IMR-90 (cell line): ENCODE results near the gene TTC28. TPM values are rescaled to one million over a fixed set of nuclear protein-coding genes. Genes with fewer than 3 reads are reported as not detected.

Experiments
- ATAC-seq: fragments of 200-7000 bp; cut with Tn5 transposase; 2 replicates; pipeline ENCODE4 v1.9.1; 2020; ENCODE audit warnings: low read depth, mild to moderate bottlenecking, moderate library complexity
- BruUV-seq: library from RNA; stranded (reverse); fragments of 400-500 nt; replicated peaks from 2 replicates; lab custom pipeline; 2021; lab: Mats Ljungman, UMichigan
- CTCF ChIA-PET: fragments of 300-600 bp; formaldehyde crosslinking; extraction: SDS; loops from one replicate; lab custom pipeline; 2021; ENCODE audit warnings: antibody characterized with exemption; lab: Yijun Ruan, JAX
- POLR2A ChIA-PET: fragments of 300-600 bp; sonication (Branson Sonifier 250); formaldehyde crosslinking; loops from one replicate; lab custom pipeline; 2022; ENCODE audit warnings: antibody characterized with exemption; ENCODE audit not compliant: unreplicated experiment; lab: Charles Lee
- DNase-seq: peaks from one replicate; pipeline ENCODE4 v3.0.0; 2013
- H2AFZ ChIP-seq: replicated peaks from 2 replicates; pipeline ENCODE3; 2013; ENCODE audit warnings: low read length, mild to moderate bottlenecking; ENCODE audit not compliant: poor library complexity
- H2AK5ac ChIP-seq: 2 replicates; pipeline ENCODE4 v1.6.1; 2013; ENCODE audit warnings: low read depth, low read length, inconsistent platforms
- H2AK9ac ChIP-seq: replicated peaks from 2 replicates; pipeline ENCODE3; 2013; ENCODE audit warnings: mild to moderate bottlenecking, low read depth, low read length, moderate library complexity; ENCODE audit not compliant: poor library complexity
- H2BK120ac ChIP-seq: 2 replicates; pipeline ENCODE4 v1.6.1; 2013; ENCODE audit warnings: low read depth, low read length, inconsistent platforms
- H2BK15ac ChIP-seq: 3 replicates; pipeline ENCODE4 v1.6.1; 2013; ENCODE audit warnings: low read depth, low read length, inconsistent platforms
- H2BK20ac ChIP-seq: 2 replicates; pipeline ENCODE4 v1.6.1; 2013; ENCODE audit warnings: low read depth, mild to moderate bottlenecking, inconsistent platforms, low read length, moderate library complexity
- H2BK5ac ChIP-seq: 2 replicates; pipeline ENCODE4 v1.6.1; 2013; ENCODE audit warnings: mild to moderate bottlenecking, low read depth, low read length, inconsistent platforms; ENCODE audit not compliant: poor library complexity, severe bottlenecking
- H3K14ac ChIP-seq: replicated peaks from 2 replicates; pipeline ENCODE4 v1.6.1; 2013; ENCODE audit warnings: low read depth, low read length, inconsistent platforms
- H3K18ac ChIP-seq: 2 replicates; pipeline ENCODE4 v1.6.1; 2013; ENCODE audit warnings: low read depth, low read length, control low read depth
- H3K23ac ChIP-seq: 2 replicates; pipeline ENCODE4 v1.6.1; 2013; ENCODE audit warnings: low read depth, low read length, inconsistent platforms
- H3K27ac ChIP-seq: 2 replicates; pipeline ENCODE4 v1.5.1; 2013; ENCODE audit warnings: mild to moderate bottlenecking, control low read depth, low read length; ENCODE audit not compliant: insufficient read depth
- H3K27me3 ChIP-seq: 2 replicates; pipeline ENCODE4 v1.6.1; 2013; ENCODE audit warnings: low read length; ENCODE audit not compliant: control insufficient read depth, insufficient read depth
- H3K36me3 ChIP-seq: 2 replicates; pipeline ENCODE4 v1.6.1; 2013; ENCODE audit warnings: low read length, mixed read lengths; ENCODE audit not compliant: control insufficient read depth, insufficient read depth
- H3K4ac ChIP-seq: 2 replicates; pipeline ENCODE4 v1.6.1; 2013; ENCODE audit warnings: low read depth, low read length, inconsistent platforms
- H3K4me1 ChIP-seq: 2 replicates; pipeline ENCODE4 v1.6.1; 2013; ENCODE audit warnings: low read length, mixed read lengths; ENCODE audit not compliant: control insufficient read depth, insufficient read depth
- H3K4me2 ChIP-seq: 2 replicates; pipeline ENCODE4 v1.6.1; 2013; ENCODE audit warnings: low read depth, mild to moderate bottlenecking, control low read depth, low read length, moderate library complexity
- H3K4me3 ChIP-seq: 2 replicates; pipeline ENCODE4 v1.5.1; 2013; ENCODE audit warnings: low read depth, mild to moderate bottlenecking, control low read depth, low read length, moderate library complexity; ENCODE audit not compliant: insufficient read depth
- H3K56ac ChIP-seq: 2 replicates; pipeline ENCODE4 v1.6.1; 2013; ENCODE audit warnings: low read length, inconsistent platforms; ENCODE audit not compliant: insufficient read depth; ENCODE audit errors: extremely low read depth
- H3K79me1 ChIP-seq, 2 experiments: 2 replicates each; pipeline ENCODE4 v1.6.1; 2013; ENCODE audit warnings: low read length in 2 of 2, inconsistent platforms in 1 of 2, low read depth in 1 of 2
- H3K9ac ChIP-seq: 2 replicates; pipeline ENCODE4 v1.6.1; 2013; ENCODE audit warnings: low read depth, low read length, control low read depth
- H3K9me1 ChIP-seq: 2 replicates; pipeline ENCODE4 v1.6.1; 2013; ENCODE audit warnings: low read length, inconsistent platforms; ENCODE audit not compliant: insufficient read depth
- H3K9me3 ChIP-seq: 2 replicates; pipeline ENCODE4 v1.6.1; 2013; ENCODE audit warnings: low read length; ENCODE audit not compliant: control insufficient read depth, insufficient read depth
- H4K20me1 ChIP-seq: 2 replicates; pipeline ENCODE4 v1.6.1; 2013; ENCODE audit warnings: low read length, inconsistent platforms; ENCODE audit not compliant: insufficient read depth
- H4K5ac ChIP-seq: 2 replicates; pipeline ENCODE4 v1.6.1; 2013; ENCODE audit warnings: mild to moderate bottlenecking, low read depth, low read length, control low read depth
- H4K8ac ChIP-seq, 2 experiments: 2 replicates each; pipeline ENCODE4 v1.6.1; 2013; ENCODE audit warnings: low read depth in 2 of 2, low read length in 2 of 2, control low read depth in 1 of 2, inconsistent platforms in 1 of 2
- H4K91ac ChIP-seq: 2 replicates; pipeline ENCODE4 v1.6.1; 2013; ENCODE audit warnings: low read depth, low read length, inconsistent platforms; ENCODE audit not compliant: insufficient read depth
- BHLHE40 ChIP-seq: fragments of 150-350 bp; IDR thresholded peaks from 2 replicates; pipeline ENCODE4 v1.6.1; 2016; ENCODE audit warnings: mild to moderate bottlenecking, low read depth, low read length
- CEBPB ChIP-seq: IDR thresholded peaks from 2 replicates; pipeline ENCODE4 v1.6.1; 2012; ENCODE audit warnings: low read depth, low read length, improper control_type of control experiment
- CHD1 ChIP-seq: IDR thresholded peaks from 2 replicates; pipeline ENCODE4 v1.6.1; 2012; ENCODE audit warnings: low read depth, low read length, improper control_type of control experiment
- MXI1 ChIP-seq: IDR thresholded peaks from 2 replicates; pipeline ENCODE4 v1.6.1; 2012; ENCODE audit warnings: low read depth, mild to moderate bottlenecking, low read length, moderate library complexity, borderline replicate concordance
- NFE2L2 ChIP-seq: fragments of 150-350 bp; IDR thresholded peaks from 2 replicates; pipeline ENCODE4 v1.6.1; 2016; ENCODE audit warnings: low read depth, mild to moderate bottlenecking, low read length
- RAD21 ChIP-seq: IDR thresholded peaks from 2 replicates; pipeline ENCODE4 v1.6.1; 2012; ENCODE audit warnings: low read length, improper control_type of control experiment
- RCOR1 ChIP-seq: IDR thresholded peaks from 2 replicates; pipeline ENCODE4 v1.6.1; 2012; ENCODE audit warnings: mild to moderate bottlenecking, low read length, improper control_type of control experiment; ENCODE audit not compliant: insufficient replicate concordance
- RFX5 ChIP-seq: IDR thresholded peaks from 2 replicates; pipeline ENCODE4 v1.8.0; 2012; ENCODE audit warnings: low read depth, mild to moderate bottlenecking, low read length, moderate library complexity
- SMC3 ChIP-seq: fragments of 150-350 bp; IDR thresholded peaks from 2 replicates; pipeline ENCODE4 v1.6.1; 2016; ENCODE audit warnings: low read depth, mild to moderate bottlenecking, antibody characterized with exemption, low read length, moderate library complexity
- WGBS, 2 experiments: methylation state at CpG; one replicate each; pipeline versions ENCODE4 v1.1.5 to v1.1.7; 2013; ENCODE audit warnings: missing lambda C conversion rate in 2 of 2; ENCODE audit not compliant: insufficient read length in 1 of 2; ENCODE audit errors: extremely low coverage in 2 of 2; 5-methylcytosine and 5-hydroxymethylcytosine counted together
- dilution Hi-C: fragments of 300-500 bp; cut with HindIII; formaldehyde crosslinking; loops from one replicate; pipeline ENCODE4 v1.14.3; 2018; ENCODE audit warnings: low sequenced_read_pairs; ENCODE audit not compliant: unreplicated experiment
- in situ Hi-C: fragments of 300-500 bp; cut with MboI; formaldehyde crosslinking; loops from 3 replicates; pipeline ENCODE4 v1.14.3; 2019; ENCODE audit warnings: low sequenced_read_pairs, inconsistent platforms, mixed read lengths
- intact Hi-C: fragments of 100-400 bp; cut with micrococcal nuclease; formaldehyde crosslinking; loops from 2 replicates; pipeline ENCODE4 v1.10.0; 2022
- polyA plus RNA-seq, 3 experiments: library from polyadenylated mRNA; depleted of rRNA; stranded (reverse); fragments of >200 nt; gene quantifications; 2 replicates each; pipeline ENCODE4 v1.2.3, GENCODE V29; 2012; ENCODE audit warnings: low replicate concordance in 1 of 3
- total RNA-seq: library from RNA; depleted of rRNA; stranded (reverse); fragments of >200 nt; gene quantifications from 2 replicates; pipeline ENCODE4 v1.2.3, GENCODE V29; 2012
- TF ChIP-seq, protein P1 (sequence below): conservative IDR thresholded peaks from 2 replicates; pipeline ENCODE4 v1.5.1; 2012; ENCODE audit warnings: mild to moderate bottlenecking, low read depth, low read length, improper control_type of control experiment
- TF ChIP-seq, protein P2 (sequence below): fragments of 150-350 bp; IDR thresholded peaks from 2 replicates; pipeline ENCODE4 v1.6.1; 2016; ENCODE audit warnings: low read depth, mild to moderate bottlenecking, low read length, moderate library complexity, borderline replicate concordance
- TF ChIP-seq, protein P3 (sequence below): fragments of 150-350 bp; IDR thresholded peaks from 2 replicates; pipeline ENCODE4 v1.6.1; 2017; ENCODE audit warnings: mild to moderate bottlenecking, antibody characterized with exemption, low read length, low read depth

Gene TTC28
- total and polyA plus RNA-seq, 2 of the 4 experiments (the other 2 are of a cell fraction) = 5.6 to 13.3 TPM

DNA sequence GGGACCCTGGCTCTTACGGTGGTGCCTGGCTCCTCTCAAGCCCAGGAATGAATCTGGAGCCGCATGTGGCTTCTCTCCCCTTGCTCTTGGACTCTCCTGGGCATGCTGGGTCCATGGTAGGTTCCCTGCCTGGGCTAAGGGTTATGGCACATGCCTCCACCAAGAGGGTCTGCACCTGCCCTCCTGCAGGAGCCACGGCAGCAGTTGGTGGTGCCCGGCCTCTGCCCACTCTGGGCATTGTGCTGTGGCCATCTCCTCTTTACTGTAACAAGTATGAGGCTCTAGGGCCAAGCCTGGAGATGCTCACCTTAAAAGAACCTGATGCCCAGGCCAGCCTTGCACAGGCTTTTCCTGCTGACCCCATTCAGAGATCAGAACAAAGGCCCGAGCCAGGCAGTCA lies 656.6 kb downstream of the TTC28 start:
- Histone ChIP-seq H3K9me1 (no peaks in the 10 kb centered on the region; the same call in 1 of the 2 replicates), H3K27me3 (no peaks in the 10 kb centered on the region), H3K79me1 (no peaks in the 10 kb centered on the region), H3K23ac (no peak overlapping the region), H2BK20ac (no peak overlapping the region), H2BK15ac (no peak overlapping the region), H3K36me3 (peaks cover 12% of the 10 kb centered on the region; the same call in 1 of the 2 replicates), H4K20me1 (peaks cover 18% of the 10 kb centered on the region), H3K27ac (no peak overlapping the region), H3K9ac (no peak overlapping the region), H4K5ac (no peak overlapping the region), H2AK5ac (no peak overlapping the region), H3K18ac (no peak overlapping the region), H4K8ac (no peak overlapping the region), H3K4me3 (no peak overlapping the region), H3K9me3 (no peaks in the 10 kb centered on the region), H3K4me1 (peaks cover 13% of the 10 kb centered on the region), H3K4me2 (no peak overlapping the region), H2AFZ (no peak overlapping the region), H4K91ac (no peak overlapping the region), H3K56ac (no peak overlapping the region), H3K4ac (no peak overlapping the region), H2BK120ac (no peak overlapping the region), H3K14ac (no peak overlapping the region), H2BK5ac (no peak overlapping the region), H2AK9ac (no peak overlapping the region)
- 85% methylated on average over 2 of the region's 5 CpGs; no CpG with 5 or more reads in 1 of the 2 experiments for WGBS, 2 experiments
- in situ Hi-C loops (loop anchor here (10.0 to 25.0 kb wide), 3 partner anchors 572 to 1261 kb away; no protein-coding TSS in a partner anchor), intact Hi-C loops (no loop called here), dilution Hi-C loops (no loop called here)
- ChIA-PET CTCF (no interaction called here), POLR2A (no interaction called here)
- no peak for ATAC-seq
- BruUV-seq = no TSS peak
- no peak for DNase-seq
- TF ChIP-seq, protein P1, sequence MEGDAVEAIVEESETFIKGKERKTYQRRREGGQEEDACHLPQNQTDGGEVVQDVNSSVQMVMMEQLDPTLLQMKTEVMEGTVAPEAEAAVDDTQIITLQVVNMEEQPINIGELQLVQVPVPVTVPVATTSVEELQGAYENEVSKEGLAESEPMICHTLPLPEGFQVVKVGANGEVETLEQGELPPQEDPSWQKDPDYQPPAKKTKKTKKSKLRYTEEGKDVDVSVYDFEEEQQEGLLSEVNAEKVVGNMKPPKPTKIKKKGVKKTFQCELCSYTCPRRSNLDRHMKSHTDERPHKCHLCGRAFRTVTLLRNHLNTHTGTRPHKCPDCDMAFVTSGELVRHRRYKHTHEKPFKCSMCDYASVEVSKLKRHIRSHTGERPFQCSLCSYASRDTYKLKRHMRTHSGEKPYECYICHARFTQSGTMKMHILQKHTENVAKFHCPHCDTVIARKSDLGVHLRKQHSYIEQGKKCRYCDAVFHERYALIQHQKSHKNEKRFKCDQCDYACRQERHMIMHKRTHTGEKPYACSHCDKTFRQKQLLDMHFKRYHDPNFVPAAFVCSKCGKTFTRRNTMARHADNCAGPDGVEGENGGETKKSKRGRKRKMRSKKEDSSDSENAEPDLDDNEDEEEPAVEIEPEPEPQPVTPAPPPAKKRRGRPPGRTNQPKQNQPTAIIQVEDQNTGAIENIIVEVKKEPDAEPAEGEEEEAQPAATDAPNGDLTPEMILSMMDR = no peak
- TF ChIP-seq, protein P2, sequence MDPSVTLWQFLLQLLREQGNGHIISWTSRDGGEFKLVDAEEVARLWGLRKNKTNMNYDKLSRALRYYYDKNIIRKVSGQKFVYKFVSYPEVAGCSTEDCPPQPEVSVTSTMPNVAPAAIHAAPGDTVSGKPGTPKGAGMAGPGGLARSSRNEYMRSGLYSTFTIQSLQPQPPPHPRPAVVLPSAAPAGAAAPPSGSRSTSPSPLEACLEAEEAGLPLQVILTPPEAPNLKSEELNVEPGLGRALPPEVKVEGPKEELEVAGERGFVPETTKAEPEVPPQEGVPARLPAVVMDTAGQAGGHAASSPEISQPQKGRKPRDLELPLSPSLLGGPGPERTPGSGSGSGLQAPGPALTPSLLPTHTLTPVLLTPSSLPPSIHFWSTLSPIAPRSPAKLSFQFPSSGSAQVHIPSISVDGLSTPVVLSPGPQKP = no peak
- TF ChIP-seq RFX5 = no peak
- TF ChIP-seq CEBPB = no peak
- TF ChIP-seq MXI1 = no peak
- TF ChIP-seq RAD21 = no peak
- no peak for TF ChIP-seq CHD1
- TF ChIP-seq SMC3 = no peak
- TF ChIP-seq, protein P3, sequence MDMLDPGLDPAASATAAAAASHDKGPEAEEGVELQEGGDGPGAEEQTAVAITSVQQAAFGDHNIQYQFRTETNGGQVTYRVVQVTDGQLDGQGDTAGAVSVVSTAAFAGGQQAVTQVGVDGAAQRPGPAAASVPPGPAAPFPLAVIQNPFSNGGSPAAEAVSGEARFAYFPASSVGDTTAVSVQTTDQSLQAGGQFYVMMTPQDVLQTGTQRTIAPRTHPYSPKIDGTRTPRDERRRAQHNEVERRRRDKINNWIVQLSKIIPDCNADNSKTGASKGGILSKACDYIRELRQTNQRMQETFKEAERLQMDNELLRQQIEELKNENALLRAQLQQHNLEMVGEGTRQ = no peak
- TF ChIP-seq BHLHE40 = no peak
- no peak for TF ChIP-seq NFE2L2
- TF ChIP-seq RCOR1 = no peak
